Measurements from ENCODE around the gene PLCH2.

GRCh38 chr1:2529784-2530512 lies 53.9 kb downstream of the PLCH2 start, which contains the start of gene HES5:
- TF ChIP-seq CTCF (IDR thresholded peaks at IDR 0.05 in 4 of 5, conservative IDR thresholded peaks at IDR 0.05 in 1 of 5) = no peak
- peak; percentile 28 to 38 for TF ChIP-seq POLR2A (IDR thresholded peaks at IDR 0.05)
